ENCODE results near the gene AHCYL1. TPM values are rescaled to one million over a fixed set of nuclear protein-coding genes. Genes with fewer than 3 reads are reported as not detected.

AHCYL1 gene
- total and polyA plus RNA-seq, 2 donors (not counting 3 experiments of a cell fraction or from before 2014, with no cell fraction given) = 49.2 to 74.2 TPM

GRCh38 chr1:110048923-110049601 is 64.5 kb downstream of the AHCYL1 start:
- H2AFZ ChIP-seq (ENCODE audit: low read depth, low read length) = no peak overlapping the region
- CTCF ChIA-PET = interaction anchor here (3.2 to 6.5 kb wide), 2 partner anchors 11 to 56 kb away, joined by 20 to 65 read pairs; no protein-coding TSS in a partner anchor
- H3K4me2 ChIP-seq (ENCODE audit: insufficient read depth, low read length) = no peak overlapping the region
- no peak for DNase-seq (ENCODE audit: low read depth, low spot score)
- H3K27ac ChIP-seq (ENCODE audit: insufficient read depth, low read depth, low read length) = no peak overlapping the region
- FAIRE-seq = no peak
- no peaks in the 10 kb centered on the region for H4K20me1 ChIP-seq (replicated peaks; ENCODE audit: control insufficient read depth, extremely low read depth, insufficient read depth, low read length)
- no peak overlapping the region for H3K4me3 ChIP-seq (replicated peaks in 1 of 3; ENCODE audit: insufficient read depth in 1 of 3, low read depth in 1 of 3, low read length in 3 of 3)
- TF ChIP-seq GATA2 (IDR thresholded peaks at IDR 0.05; ENCODE audit: insufficient read depth, insufficient read length, low read depth, low read length) = no peak
- TF ChIP-seq EZH2 (IDR thresholded peaks at IDR 0.05; ENCODE audit: borderline replicate concordance, low read depth, low read length, severe bottlenecking) = no peak
- TF ChIP-seq CTCF (IDR thresholded peaks at IDR 0.05; ENCODE audit: extremely low read depth in 1 of 2, insufficient read depth in 1 of 2, low read depth in 1 of 2, low read length in 2 of 2) = no peak
- no peak for TF ChIP-seq POLR2A (IDR thresholded peaks at IDR 0.05; ENCODE audit: low read depth, low read length)
- TF ChIP-seq POLR2AphosphoS5 (IDR thresholded peaks at IDR 0.05; ENCODE audit: insufficient read depth, low read depth, low read length) = no peak
- TF ChIP-seq MAX (IDR thresholded peaks at IDR 0.05; ENCODE audit: insufficient read depth, insufficient read length) = no peak
- TF ChIP-seq MYC (IDR thresholded peaks at IDR 0.05; ENCODE audit: low read depth, low read length) = no peak
- H3K36me3 ChIP-seq (ENCODE audit: control insufficient read depth in 2 of 2, extremely low read depth in 1 of 2, insufficient read depth in 2 of 2, low read length in 2 of 2) = peaks cover 25 to 54% of the 10 kb centered on the region in 2 experiments
- BruUV-seq (replicated peaks) = no TSS peak
- H3K79me2 ChIP-seq (ENCODE audit: control insufficient read depth, insufficient read depth, low read length) = no peaks in the 10 kb centered on the region
- POLR2A ChIA-PET = no interaction called here
- intact Hi-C loops (cut with micrococcal nuclease) = no loop called here
- no peaks in the 10 kb centered on the region for H3K4me1 ChIP-seq (ENCODE audit: control insufficient read depth, extremely low read depth, insufficient read depth, low read length)
- no peak overlapping the region for H3K9ac ChIP-seq (replicated peaks; ENCODE audit: extremely low read depth, insufficient read depth, low read length)
- no peaks in the 10 kb centered on the region for H3K9me1 ChIP-seq (replicated peaks; ENCODE audit: control insufficient read depth, extremely low read depth, insufficient read depth, low read length)
- dilution Hi-C loops (cut with MboI; ENCODE audit: extremely low pct_ligation_motif_present, low sequenced_read_pairs) = no loop called here
- no peaks in the 10 kb centered on the region for H3K9me3 ChIP-seq (replicated peaks; ENCODE audit: control insufficient read depth, insufficient read depth, low read length)
- no peaks in the 10 kb centered on the region for H3K27me3 ChIP-seq (ENCODE audit: control insufficient read depth in 2 of 2, insufficient read depth in 2 of 2, low read length in 2 of 2)
